GM12864 (cell line): ENCODE data around the gene STXBP2.

Source experiments
- DNase-seq: peaks from one replicate; pipeline ENCODE4 v3.0.0-alpha.2; 2011; ENCODE audit warnings: low read depth
- H3K4me3 ChIP-seq: 2 replicates; pipeline ENCODE4 v1.5.1; 2011; ENCODE audit warnings: mild to moderate bottlenecking, low read depth, low read length, control low read depth
- TF ChIP-seq, protein P1 (sequence below): IDR thresholded peaks from 2 replicates; pipeline ENCODE4 v1.5.1; 2011; ENCODE audit warnings: low read depth, mild to moderate bottlenecking, moderate library complexity, low read length, control low read depth, inconsistent platforms; ENCODE audit errors: missing control alignments

STXBP2 gene

GRCh38 chr19:7607212-7607873 is 29.6 kb upstream of the STXBP2 start:
- DNase-seq = no peak
- no peak overlapping the region for H3K4me3 ChIP-seq
- TF ChIP-seq, protein P1, sequence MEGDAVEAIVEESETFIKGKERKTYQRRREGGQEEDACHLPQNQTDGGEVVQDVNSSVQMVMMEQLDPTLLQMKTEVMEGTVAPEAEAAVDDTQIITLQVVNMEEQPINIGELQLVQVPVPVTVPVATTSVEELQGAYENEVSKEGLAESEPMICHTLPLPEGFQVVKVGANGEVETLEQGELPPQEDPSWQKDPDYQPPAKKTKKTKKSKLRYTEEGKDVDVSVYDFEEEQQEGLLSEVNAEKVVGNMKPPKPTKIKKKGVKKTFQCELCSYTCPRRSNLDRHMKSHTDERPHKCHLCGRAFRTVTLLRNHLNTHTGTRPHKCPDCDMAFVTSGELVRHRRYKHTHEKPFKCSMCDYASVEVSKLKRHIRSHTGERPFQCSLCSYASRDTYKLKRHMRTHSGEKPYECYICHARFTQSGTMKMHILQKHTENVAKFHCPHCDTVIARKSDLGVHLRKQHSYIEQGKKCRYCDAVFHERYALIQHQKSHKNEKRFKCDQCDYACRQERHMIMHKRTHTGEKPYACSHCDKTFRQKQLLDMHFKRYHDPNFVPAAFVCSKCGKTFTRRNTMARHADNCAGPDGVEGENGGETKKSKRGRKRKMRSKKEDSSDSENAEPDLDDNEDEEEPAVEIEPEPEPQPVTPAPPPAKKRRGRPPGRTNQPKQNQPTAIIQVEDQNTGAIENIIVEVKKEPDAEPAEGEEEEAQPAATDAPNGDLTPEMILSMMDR = no peak

- no peak for DNase-seq
- TF ChIP-seq, protein P1 = no peak
- no peak overlapping the region for H3K4me3 ChIP-seq
Measured at GRCh38 chr19:7607874-7608560, 28.9 kb upstream of the STXBP2 start.

DNA sequence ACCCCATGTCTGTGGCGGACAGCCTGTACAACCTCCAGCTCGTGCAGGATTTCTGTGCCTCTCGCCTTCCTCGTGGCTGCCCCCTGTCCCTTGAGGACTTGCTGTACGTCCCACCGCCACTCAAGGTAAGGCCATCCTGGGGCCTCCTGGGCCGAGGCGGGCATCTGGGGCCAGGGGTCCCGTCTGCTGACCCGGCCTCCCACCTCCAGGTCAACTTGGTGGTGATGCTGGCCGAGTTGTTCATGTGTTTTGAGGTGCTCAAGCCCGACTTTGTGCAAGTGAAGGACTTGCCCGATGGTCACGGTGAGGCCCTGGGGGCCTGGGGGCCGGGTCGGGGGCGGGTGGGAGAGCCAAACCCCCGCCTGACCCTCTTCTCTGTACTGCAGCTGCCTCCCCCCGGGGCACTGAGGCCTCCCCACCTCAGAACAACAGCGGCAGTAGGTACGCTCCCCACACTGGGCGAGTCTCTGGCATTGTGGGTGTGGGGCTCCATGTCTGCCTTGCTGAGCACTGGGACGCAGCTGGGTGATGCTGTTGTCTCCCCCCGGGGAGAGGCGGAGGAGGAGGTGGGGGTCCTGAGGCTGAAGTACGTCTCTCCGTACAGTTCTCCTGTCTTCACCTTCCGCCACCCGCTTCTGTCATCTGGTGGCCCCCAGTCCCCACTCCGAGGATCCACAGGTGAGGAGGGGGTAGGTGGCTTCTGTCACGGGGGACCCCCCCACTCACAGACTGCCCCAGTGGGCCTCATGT is 26.2 kb upstream of the STXBP2 start:
- TF ChIP-seq, protein P1 = no peak
- no peak overlapping the region for H3K4me3 ChIP-seq
- DNase-seq = no peak

- no peak overlapping the region for H3K4me3 ChIP-seq
- no peak for DNase-seq
- TF ChIP-seq, protein P1 = no peak
Measured at GRCh38 chr19:7611541-7612279, 25.2 kb upstream of the STXBP2 start.

GRCh38 chr19:7612282-7613274 is 24.3 kb upstream of the STXBP2 start:
- no peak overlapping the region for H3K4me3 ChIP-seq
- TF ChIP-seq, protein P1 = no peak
- DNase-seq = no peak
